Globus pallidus (tissue), 1 donor: ENCODE data around the gene CEP104.

Experiments used
- DNase-seq: peaks from one replicate; pipeline ENCODE4 v3.0.0-alpha.2; 2015; ENCODE audit warnings: low spot score

CEP104 gene

GRCh38 chr1:3777647-3778589 lies 79.1 kb downstream of the CEP104 start:
- no peak for DNase-seq

GRCh38 chr1:3777078-3777547 lies 79.9 kb downstream of the CEP104 start:
- no peak for DNase-seq

- DNase-seq: no peak
Observed at GRCh38 chr1:3776231-3776961, 80.6 kb downstream of the CEP104 start.

- peak; percentile 47 for DNase-seq
Observed at GRCh38 chr1:3775490-3776230, 81.4 kb downstream of the CEP104 start.

- DNase-seq: no peak
Observed at GRCh38 chr1:3774946-3775489, 82.0 kb downstream of the CEP104 start.

GRCh38 chr1:3774276-3774945 lies 82.6 kb downstream of the CEP104 start:
- DNase-seq: peak; percentile 50

GRCh38 chr1:3773572-3774275 lies 83.3 kb downstream of the CEP104 start:
- DNase-seq: no peak

- no peak for DNase-seq
Observed at GRCh38 chr1:3772715-3773571, 84.1 kb downstream of the CEP104 start, which contains the start of gene SMIM1. SMIM1 (plus strand) TSS chr1:3772749; CDS start chr1:3775374, 2,625 bp downstream.

- DNase-seq: peak; percentile 61
Observed at GRCh38 chr1:3772027-3772714, 84.8 kb downstream of the CEP104 start.

GRCh38 chr1:3771108-3772026 lies 85.6 kb downstream of the CEP104 start:
- no peak for DNase-seq

- DNase-seq: no peak
Observed at GRCh38 chr1:3770047-3770765, 86.8 kb downstream of the CEP104 start.

GRCh38 chr1:3768811-3769390 lies 88.1 kb downstream of the CEP104 start:
- no peak for DNase-seq

GRCh38 chr1:3767328-3767925 lies 89.6 kb downstream of the CEP104 start:
- DNase-seq: no peak

- DNase-seq: no peak
Observed at GRCh38 chr1:3763351-3764125, 93.5 kb downstream of the CEP104 start.

- DNase-seq: no peak
Observed at GRCh38 chr1:3762873-3763228, 94.2 kb downstream of the CEP104 start.
